ENCODE measurements around the gene TXNDC16.
A peak's percentile ranks its signal among the peaks of the same experiment; 100 is the strongest.

TXNDC16 gene

DNA sequence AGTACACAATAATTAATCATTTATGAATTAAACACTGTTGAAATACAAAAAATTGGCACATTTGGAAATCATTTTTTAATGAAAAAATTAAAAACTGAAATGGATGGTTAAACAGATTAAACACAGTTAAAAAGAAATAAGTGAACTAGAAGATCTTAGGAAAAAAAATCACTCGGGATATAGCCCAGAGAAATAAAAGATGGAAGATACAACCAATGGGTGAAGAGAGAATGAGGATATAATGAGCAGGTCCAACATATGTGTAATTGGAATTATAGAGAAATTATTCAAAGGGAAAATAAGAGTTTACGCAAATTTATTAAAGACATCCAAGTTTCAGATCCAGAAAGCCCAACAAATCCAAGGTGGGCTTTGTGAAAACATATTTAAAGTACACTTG is 6.4 kb upstream of the TXNDC16 start:
- no peak for DNase-seq (ENCODE audit: low read depth)
- H3K4me3 ChIP-seq (ENCODE audit: low read depth, low read length), result no peak overlapping the region
- TF ChIP-seq, protein P1, sequence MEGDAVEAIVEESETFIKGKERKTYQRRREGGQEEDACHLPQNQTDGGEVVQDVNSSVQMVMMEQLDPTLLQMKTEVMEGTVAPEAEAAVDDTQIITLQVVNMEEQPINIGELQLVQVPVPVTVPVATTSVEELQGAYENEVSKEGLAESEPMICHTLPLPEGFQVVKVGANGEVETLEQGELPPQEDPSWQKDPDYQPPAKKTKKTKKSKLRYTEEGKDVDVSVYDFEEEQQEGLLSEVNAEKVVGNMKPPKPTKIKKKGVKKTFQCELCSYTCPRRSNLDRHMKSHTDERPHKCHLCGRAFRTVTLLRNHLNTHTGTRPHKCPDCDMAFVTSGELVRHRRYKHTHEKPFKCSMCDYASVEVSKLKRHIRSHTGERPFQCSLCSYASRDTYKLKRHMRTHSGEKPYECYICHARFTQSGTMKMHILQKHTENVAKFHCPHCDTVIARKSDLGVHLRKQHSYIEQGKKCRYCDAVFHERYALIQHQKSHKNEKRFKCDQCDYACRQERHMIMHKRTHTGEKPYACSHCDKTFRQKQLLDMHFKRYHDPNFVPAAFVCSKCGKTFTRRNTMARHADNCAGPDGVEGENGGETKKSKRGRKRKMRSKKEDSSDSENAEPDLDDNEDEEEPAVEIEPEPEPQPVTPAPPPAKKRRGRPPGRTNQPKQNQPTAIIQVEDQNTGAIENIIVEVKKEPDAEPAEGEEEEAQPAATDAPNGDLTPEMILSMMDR (IDR thresholded peaks at IDR 0.05; ENCODE audit: low read depth, low read length), result no peak

DNA sequence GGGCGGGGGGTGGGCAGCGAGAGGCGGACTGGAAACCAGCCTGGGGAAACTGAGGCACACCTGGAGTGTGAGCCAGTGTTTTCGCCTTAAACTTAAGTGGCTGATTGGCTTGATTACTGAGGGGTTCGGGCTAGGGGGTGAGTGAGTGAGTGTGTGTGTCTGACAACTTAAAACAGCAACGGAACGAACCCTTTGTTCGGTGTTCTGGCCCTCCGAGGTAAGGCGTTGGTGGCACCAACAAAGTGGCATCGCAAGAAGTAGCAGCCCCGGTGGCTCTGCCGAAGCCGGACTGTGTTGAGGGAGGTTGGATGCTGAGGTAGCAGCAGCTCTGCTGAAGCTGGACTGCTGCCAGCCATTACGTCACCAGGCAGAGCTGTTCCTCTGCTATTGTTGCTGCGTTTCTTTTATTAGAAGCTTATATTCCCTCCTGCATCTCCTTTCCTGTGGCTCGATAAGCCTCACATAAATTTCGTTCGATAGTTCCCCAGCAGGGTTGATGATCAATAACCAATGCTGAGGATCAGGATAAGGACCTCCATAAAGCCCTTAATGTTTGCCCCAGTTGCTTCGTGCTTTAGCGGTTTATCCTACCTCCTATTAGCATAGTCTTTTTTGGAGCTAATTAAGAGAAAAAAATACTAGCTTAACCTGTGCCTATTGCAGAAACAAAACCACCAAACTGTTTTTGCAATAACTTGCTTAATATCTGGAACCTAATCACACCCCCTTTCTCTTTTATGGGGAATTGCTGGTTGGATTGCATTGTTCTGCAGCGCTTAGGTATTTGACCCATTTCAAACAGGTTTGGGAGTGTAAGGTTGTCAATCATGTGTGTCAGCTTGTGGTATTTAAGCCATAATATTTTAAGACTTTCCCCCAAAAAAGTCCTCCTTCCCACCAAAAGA is 1.6 kb upstream of the TXNDC16 start:
- DNase-seq (ENCODE audit: low read depth), result peak; percentile 82
- TF ChIP-seq, protein P1 (IDR thresholded peaks at IDR 0.05; ENCODE audit: low read depth, low read length), result no peak
- no peak for TF ChIP-seq POLR2A (IDR thresholded peaks at IDR 0.05; ENCODE audit: extremely low read depth, insufficient read length)
- no peak for TF ChIP-seq MYC (IDR thresholded peaks at IDR 0.05; ENCODE audit: low read depth, low read length)
- TF ChIP-seq, protein P2, sequence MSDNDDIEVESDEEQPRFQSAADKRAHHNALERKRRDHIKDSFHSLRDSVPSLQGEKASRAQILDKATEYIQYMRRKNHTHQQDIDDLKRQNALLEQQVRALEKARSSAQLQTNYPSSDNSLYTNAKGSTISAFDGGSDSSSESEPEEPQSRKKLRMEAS (IDR thresholded peaks at IDR 0.05; ENCODE audit: low read depth, low read length), result no peak
- H3K4me3 ChIP-seq (ENCODE audit: low read depth, low read length), result peak overlapping the region; percentile 54

DNA sequence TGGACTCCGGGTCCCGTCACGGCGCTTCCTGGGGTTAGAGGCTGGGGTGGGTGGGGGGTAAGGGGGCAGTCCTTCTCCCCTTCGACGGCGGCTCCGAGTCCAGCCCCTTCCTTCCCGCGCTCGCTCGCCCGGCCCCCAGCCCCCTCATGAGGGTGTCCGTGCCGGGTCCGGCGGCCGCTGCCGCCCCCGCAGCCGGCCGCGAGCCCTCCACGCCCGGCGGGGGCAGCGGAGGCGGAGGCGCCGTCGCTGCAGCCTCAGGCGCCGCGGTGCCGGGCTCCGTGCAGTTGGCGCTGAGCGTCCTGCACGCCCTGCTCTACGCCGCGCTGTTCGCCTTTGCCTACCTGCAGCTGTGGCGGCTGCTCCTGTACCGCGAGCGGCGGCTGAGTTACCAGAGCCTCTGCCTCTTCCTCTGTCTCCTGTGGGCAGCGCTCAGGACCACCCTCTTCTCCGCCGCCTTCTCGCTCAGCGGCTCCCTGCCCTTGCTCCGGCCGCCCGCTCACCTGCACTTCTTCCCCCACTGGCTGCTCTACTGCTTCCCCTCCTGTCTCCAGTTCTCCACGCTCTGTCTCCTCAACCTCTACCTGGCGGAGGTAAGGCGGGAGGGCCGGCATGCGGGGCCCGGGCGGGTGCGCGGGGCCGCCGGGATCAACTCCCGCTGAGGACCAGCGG is 831 bp upstream of the TXNDC16 start:
- peak overlapping the region; percentile 54 for H3K4me3 ChIP-seq (ENCODE audit: low read depth, low read length)
- TF ChIP-seq MYC (IDR thresholded peaks at IDR 0.05; ENCODE audit: low read depth, low read length), result no peak
- TF ChIP-seq, protein P1 (IDR thresholded peaks at IDR 0.05; ENCODE audit: low read depth, low read length), result no peak
- TF ChIP-seq, protein P2 (IDR thresholded peaks at IDR 0.05; ENCODE audit: low read depth, low read length), result no peak
- no peak for TF ChIP-seq POLR2A (IDR thresholded peaks at IDR 0.05; ENCODE audit: extremely low read depth, insufficient read length)
- peak; percentile 58 for DNase-seq (ENCODE audit: low read depth)

DNA sequence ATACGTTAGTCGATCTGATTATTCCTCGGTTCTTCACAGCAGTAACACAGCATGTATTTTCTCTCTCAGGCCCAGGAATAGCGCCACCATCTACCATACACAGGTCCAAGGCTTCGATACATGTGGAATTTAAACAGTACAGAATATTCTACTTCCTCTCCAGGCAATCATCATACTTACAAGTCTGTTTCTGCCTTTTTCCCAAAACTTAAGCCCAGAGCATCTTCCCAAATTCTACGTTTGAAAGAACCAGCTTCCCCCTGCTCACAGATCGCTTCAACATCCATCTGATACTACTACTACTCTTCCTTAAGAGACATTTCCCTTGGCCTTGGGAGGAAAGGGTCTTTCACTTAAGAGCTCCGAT is 626 bp downstream of the TXNDC16 start:
- DNase-seq (ENCODE audit: low read depth), result peak; percentile 65
- TF ChIP-seq, protein P1 (IDR thresholded peaks at IDR 0.05; ENCODE audit: low read depth, low read length), result peak; percentile 40
- TF ChIP-seq, protein P2 (IDR thresholded peaks at IDR 0.05; ENCODE audit: low read depth, low read length), result no peak
- peak overlapping the region; percentile 83 for H3K4me3 ChIP-seq (ENCODE audit: low read depth, low read length)

DNA sequence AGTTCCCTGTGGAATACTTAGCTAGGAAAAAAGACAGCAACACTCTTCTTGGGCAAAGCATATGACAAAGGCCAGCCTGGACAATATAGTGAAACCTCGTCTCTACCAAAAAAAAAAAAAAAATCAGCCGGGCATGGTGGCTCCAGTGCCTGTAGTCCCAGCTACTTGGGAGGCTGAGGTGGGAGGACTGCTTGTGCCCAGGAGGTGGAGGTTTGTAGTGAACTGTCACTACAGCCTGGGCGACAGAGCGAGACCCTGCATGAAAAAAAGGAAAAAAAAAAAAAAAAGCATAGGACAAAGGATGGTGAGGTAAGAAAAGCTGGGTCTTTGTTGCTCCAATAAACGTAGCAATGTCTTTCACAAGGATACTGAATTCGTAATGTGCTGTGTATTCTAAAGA is 1.1 kb downstream of the TXNDC16 start:
- TF ChIP-seq POLR2A (IDR thresholded peaks at IDR 0.05; ENCODE audit: extremely low read depth, insufficient read length) (no peak), MYC (IDR thresholded peaks at IDR 0.05; ENCODE audit: low read depth, low read length) (no peak)
- TF ChIP-seq, protein P1 (IDR thresholded peaks at IDR 0.05; ENCODE audit: low read depth, low read length), result no peak
- TF ChIP-seq, protein P2 (IDR thresholded peaks at IDR 0.05; ENCODE audit: low read depth, low read length), result no peak
- H3K4me3 ChIP-seq (ENCODE audit: low read depth, low read length), result peak overlapping the region; percentile 83
- DNase-seq (ENCODE audit: low read depth), result no peak
